Keratinocyte (primary cell): Measurements from ENCODE around the gene MAP3K6. TPM values are rescaled to one million over a fixed set of nuclear protein-coding genes. Genes with fewer than 3 reads are reported as not detected.

Experiments used
- DNase-seq: peaks from one replicate; pipeline ENCODE4 v3.0.0-alpha.2; 2011; ENCODE audit warnings: low read depth, missing footprints, low spot score
- FAIRE-seq: peaks from 2 replicates; lab custom pipeline; 2011; peaks lifted over from hg19 to GRCh38; lab: Jason Lieb, UNC
- H2AFZ ChIP-seq: 2 replicates; pipeline ENCODE4 v1.6.0; 2012; ENCODE audit warnings: low read length, control low read depth, inconsistent platforms; ENCODE audit not compliant: control insufficient read depth
- H3K27ac ChIP-seq: 2 replicates; pipeline ENCODE4 v1.5.1; 2011; ENCODE audit warnings: low read length; ENCODE audit not compliant: control insufficient read depth, insufficient read depth
- H3K27me3 ChIP-seq: 3 replicates; pipeline ENCODE4 v1.6.0; 2011; ENCODE audit warnings: low read length; ENCODE audit not compliant: control insufficient read depth, insufficient read depth; ENCODE audit errors: extremely low read depth
- H3K36me3 ChIP-seq, 2 experiments: 2 replicates in 1 of 2; 3 replicates in 1 of 2; pipeline ENCODE4 v1.5.1; 2011; ENCODE audit warnings: low read length in 2 of 2, mild to moderate bottlenecking in 1 of 2; ENCODE audit not compliant: control insufficient read depth in 2 of 2, insufficient read depth in 2 of 2; ENCODE audit errors: extremely low read depth in 1 of 2
- H3K4me1 ChIP-seq: 3 replicates; pipeline ENCODE4 v1.5.1; 2011; ENCODE audit warnings: low read length; ENCODE audit not compliant: control insufficient read depth, insufficient read depth; ENCODE audit errors: extremely low read depth
- H3K4me2 ChIP-seq: 3 replicates; pipeline ENCODE4 v1.6.0; 2011; ENCODE audit warnings: low read depth, low read length; ENCODE audit not compliant: control insufficient read depth, insufficient read depth; ENCODE audit errors: extremely low read depth
- H3K4me3 ChIP-seq, 3 experiments: fragments of 200-600 bp in 1 of 3; sonication (generic) in 1 of 3; 2 replicates in 2 of 3; 3 replicates in 1 of 3; pipeline ENCODE4 v1.5.1; 2011 to 2016; ENCODE audit warnings: low read length in 3 of 3, mild to moderate bottlenecking in 3 of 3, control low read depth in 2 of 3, inconsistent platforms in 1 of 3, low read depth in 1 of 3, mixed read lengths in 1 of 3, mixed run types in 1 of 3, moderate library complexity in 1 of 3; ENCODE audit not compliant: control insufficient read depth in 2 of 3, insufficient read depth in 2 of 3; ENCODE audit errors: extremely low read depth in 1 of 3
- H3K79me2 ChIP-seq: 2 replicates; pipeline ENCODE4 v1.6.0; 2012; ENCODE audit warnings: low read length; ENCODE audit not compliant: control insufficient read depth, insufficient read depth
- H3K9ac ChIP-seq: 3 replicates; pipeline ENCODE4 v1.6.0; 2011; ENCODE audit warnings: low read length; ENCODE audit not compliant: control insufficient read depth, insufficient read depth; ENCODE audit errors: extremely low read depth
- H3K9me1 ChIP-seq: 3 replicates; pipeline ENCODE4 v1.6.0; 2011; ENCODE audit warnings: low read length; ENCODE audit not compliant: control insufficient read depth, insufficient read depth; ENCODE audit errors: extremely low read depth
- H3K9me3 ChIP-seq: 2 replicates; pipeline ENCODE4 v1.5.1; 2012; ENCODE audit warnings: low read depth, low read length; ENCODE audit not compliant: control insufficient read depth
- H4K20me1 ChIP-seq: 3 replicates; pipeline ENCODE4 v1.6.0; 2011; ENCODE audit warnings: low read length; ENCODE audit not compliant: control insufficient read depth, insufficient read depth; ENCODE audit errors: extremely low read depth
- EZH2 ChIP-seq: IDR thresholded peaks from one replicate; pipeline ENCODE4 v1.6.1; 2012; ENCODE audit warnings: inconsistent platforms, mild to moderate bottlenecking, low read length, moderate library complexity
- dilution Hi-C: fragments of 300-500 bp; cut with MboI; formaldehyde crosslinking; loops from one replicate; pipeline ENCODE4 v1.7.0; 2020; ENCODE audit warnings: low sequenced_read_pairs; ENCODE audit not compliant: extremely low pct_ligation_motif_present
- polyA plus RNA-seq, 5 experiments: library from polyadenylated mRNA; depleted of rRNA in 3 of 5; stranded (reverse) in 3 of 5; stranded (forward) in 1 of 5; unstranded in 1 of 5; fragments of >200 nt; gene quantifications; 1 replicate in 1 of 5; 2 replicates in 3 of 5; 3 replicates in 1 of 5; pipeline versions ENCODE4 v1.2.1 to v1.2.3, GENCODE V29; 2011 to 2012; ENCODE audit warnings: missing spikeins in 2 of 5, low read depth in 1 of 5, low replicate concordance in 1 of 5
- TF ChIP-seq, protein P1 (sequence below), 3 experiments: IDR thresholded peaks in 1 of 3; conservative IDR thresholded peaks in 1 of 3; optimal IDR thresholded peaks in 1 of 3; 2 replicates in 2 of 3; 3 replicates in 1 of 3; pipeline versions ENCODE3 to v1.5.1; 2011; ENCODE audit warnings: low read length in 3 of 3, mild to moderate bottlenecking in 3 of 3, moderate library complexity in 2 of 3, control low read depth in 1 of 3, inconsistent platforms in 1 of 3; ENCODE audit not compliant: insufficient read depth in 2 of 3; ENCODE audit errors: extremely low read depth in 1 of 3

The MAP3K6 gene
- polyA plus RNA-seq, 1 donor (not counting 4 experiments of a cell fraction or from before 2014, with no cell fraction given): 13.4 TPM

DNA sequence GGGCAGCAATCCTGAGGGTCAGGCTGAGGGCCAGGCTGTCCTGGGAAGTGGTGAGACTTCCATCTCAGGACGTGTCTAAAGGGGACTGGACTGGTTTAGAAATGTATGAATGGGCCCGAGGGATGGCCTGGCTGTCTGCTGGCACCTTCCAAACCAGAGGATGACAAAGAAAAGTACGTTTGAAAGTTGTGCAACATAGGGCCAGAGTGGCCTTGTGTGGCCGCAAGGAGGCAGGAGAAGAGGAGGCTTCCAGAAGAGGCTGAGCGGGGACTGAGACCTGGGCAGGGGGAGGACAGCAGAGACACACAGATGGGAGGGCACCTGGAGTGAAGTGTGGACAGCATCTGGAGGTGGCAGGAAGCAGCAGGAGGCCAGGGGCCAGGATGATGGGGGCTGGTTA, 27.5 kb downstream of the MAP3K6 start:
- Histone ChIP-seq H3K4me2 (no peak overlapping the region), H4K20me1 (no peaks in the 10 kb centered on the region), H3K4me1 (peaks cover 28% of the 10 kb centered on the region), H2AFZ (no peak overlapping the region), H3K27ac (no peak overlapping the region), H3K9ac (no peak overlapping the region), H3K79me2 (peaks cover 7% of the 10 kb centered on the region), H3K9me1 (no peaks in the 10 kb centered on the region), H3K9me3 (no peaks in the 10 kb centered on the region), H3K4me3 (no peak overlapping the region), H3K27me3 (no peaks in the 10 kb centered on the region), H3K36me3 (peaks cover 8 to 17% of the 10 kb centered on the region in 2 experiments)
- no peak for DNase-seq
- TF ChIP-seq EZH2: no peak
- TF ChIP-seq, protein P1, sequence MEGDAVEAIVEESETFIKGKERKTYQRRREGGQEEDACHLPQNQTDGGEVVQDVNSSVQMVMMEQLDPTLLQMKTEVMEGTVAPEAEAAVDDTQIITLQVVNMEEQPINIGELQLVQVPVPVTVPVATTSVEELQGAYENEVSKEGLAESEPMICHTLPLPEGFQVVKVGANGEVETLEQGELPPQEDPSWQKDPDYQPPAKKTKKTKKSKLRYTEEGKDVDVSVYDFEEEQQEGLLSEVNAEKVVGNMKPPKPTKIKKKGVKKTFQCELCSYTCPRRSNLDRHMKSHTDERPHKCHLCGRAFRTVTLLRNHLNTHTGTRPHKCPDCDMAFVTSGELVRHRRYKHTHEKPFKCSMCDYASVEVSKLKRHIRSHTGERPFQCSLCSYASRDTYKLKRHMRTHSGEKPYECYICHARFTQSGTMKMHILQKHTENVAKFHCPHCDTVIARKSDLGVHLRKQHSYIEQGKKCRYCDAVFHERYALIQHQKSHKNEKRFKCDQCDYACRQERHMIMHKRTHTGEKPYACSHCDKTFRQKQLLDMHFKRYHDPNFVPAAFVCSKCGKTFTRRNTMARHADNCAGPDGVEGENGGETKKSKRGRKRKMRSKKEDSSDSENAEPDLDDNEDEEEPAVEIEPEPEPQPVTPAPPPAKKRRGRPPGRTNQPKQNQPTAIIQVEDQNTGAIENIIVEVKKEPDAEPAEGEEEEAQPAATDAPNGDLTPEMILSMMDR (optimal IDR thresholded peaks at IDR 0.05 in 1 of 3, IDR thresholded peaks at IDR 0.05 in 1 of 3, conservative IDR thresholded peaks at IDR 0.05 in 1 of 3; ENCODE audit: extremely low read depth in 1 of 3, insufficient read depth in 2 of 3, low read length in 3 of 3): no peak
- dilution Hi-C loops: no loop called here
- no peak for FAIRE-seq

DNA sequence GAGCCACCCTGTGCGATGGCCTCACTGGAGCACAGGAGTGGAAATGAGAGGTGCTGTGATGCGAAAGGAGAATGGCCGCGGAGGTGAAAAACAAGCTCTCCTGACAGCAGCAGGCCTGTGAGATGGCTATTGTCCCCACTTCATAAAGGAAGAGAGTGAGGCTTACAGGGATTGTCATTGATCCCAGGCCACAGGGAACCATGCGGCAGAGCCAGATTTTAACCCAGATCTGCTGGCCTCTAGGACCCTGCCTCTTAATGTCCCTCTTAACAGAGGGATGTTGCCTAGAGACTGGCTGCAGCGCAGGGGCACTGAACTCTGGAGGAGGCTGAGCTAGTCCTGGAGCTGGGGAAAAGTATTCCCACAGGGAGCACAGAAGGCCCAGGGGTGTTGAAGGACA, 28.0 kb downstream of the MAP3K6 start:
- Histone ChIP-seq H3K27ac (no peak overlapping the region), H3K4me2 (no peak overlapping the region), H3K9ac (no peak overlapping the region), H3K36me3 (peaks cover 13 to 20% of the 10 kb centered on the region in 2 experiments), H3K4me3 (no peak overlapping the region), H3K79me2 (peaks cover 7% of the 10 kb centered on the region), H3K9me3 (no peaks in the 10 kb centered on the region), H4K20me1 (no peaks in the 10 kb centered on the region), H2AFZ (no peak overlapping the region), H3K4me1 (peaks cover 25% of the 10 kb centered on the region), H3K9me1 (no peaks in the 10 kb centered on the region), H3K27me3 (no peaks in the 10 kb centered on the region)
- DNase-seq (no peak), FAIRE-seq (no peak)
- dilution Hi-C loops: no loop called here
- no peak for TF ChIP-seq EZH2
- TF ChIP-seq, protein P1 (optimal IDR thresholded peaks at IDR 0.05 in 1 of 3, IDR thresholded peaks at IDR 0.05 in 1 of 3, conservative IDR thresholded peaks at IDR 0.05 in 1 of 3; ENCODE audit: extremely low read depth in 1 of 3, insufficient read depth in 2 of 3, low read length in 3 of 3): no peak
